Upper lobe of left lung (tissue), 4 donors: Measurements from ENCODE around the gene TCN2.

Experiments
- POLR2A ChIP-seq, 4 donors: fragments of 450-650 bp; IDR thresholded peaks; one replicate each; pipeline ENCODE4 v1.5.1; 2016 to 2017; ENCODE audit warnings: antibody characterized with exemption in 4 of 4, mild to moderate bottlenecking in 2 of 4
- POLR2AphosphoS5 ChIP-seq, 2 donors: sonication (generic); formaldehyde crosslinking; IDR thresholded peaks; one replicate each; pipeline ENCODE4 v1.5.1; 2017; ENCODE audit warnings: antibody characterized with exemption in 2 of 2
- TF ChIP-seq, protein P1 (sequence below), 6 experiments: fragments of 450-650 bp in 4 of 6; fragments of 200-600 bp in 2 of 6; sonication (generic) in 2 of 6; IDR thresholded peaks; one replicate each; pipeline ENCODE4 v1.5.1; 2016 to 2019; ENCODE audit warnings: antibody characterized with exemption in 6 of 6

DNA sequence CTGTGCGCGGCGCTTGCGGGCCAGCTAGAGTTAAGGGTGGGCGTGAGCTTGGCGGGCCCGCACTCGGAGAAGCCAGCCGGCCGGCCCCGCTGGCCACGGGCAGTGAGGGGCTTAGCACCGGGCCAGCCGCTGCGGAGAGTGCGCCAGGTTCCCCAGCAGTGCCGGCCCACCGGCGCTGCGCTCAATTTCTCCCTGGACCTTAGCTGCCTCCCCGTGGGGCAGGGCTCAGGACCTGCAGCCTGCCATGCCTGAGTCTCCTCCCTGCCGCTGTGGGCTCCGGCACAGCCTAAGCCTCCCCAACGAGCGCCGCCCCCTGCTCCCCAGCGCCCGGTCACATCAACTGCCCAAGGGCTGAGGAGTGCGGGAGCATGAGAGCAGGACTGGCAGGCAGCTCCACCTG is 10.1 kb upstream of the TCN2 start:
- TF ChIP-seq, protein P1, sequence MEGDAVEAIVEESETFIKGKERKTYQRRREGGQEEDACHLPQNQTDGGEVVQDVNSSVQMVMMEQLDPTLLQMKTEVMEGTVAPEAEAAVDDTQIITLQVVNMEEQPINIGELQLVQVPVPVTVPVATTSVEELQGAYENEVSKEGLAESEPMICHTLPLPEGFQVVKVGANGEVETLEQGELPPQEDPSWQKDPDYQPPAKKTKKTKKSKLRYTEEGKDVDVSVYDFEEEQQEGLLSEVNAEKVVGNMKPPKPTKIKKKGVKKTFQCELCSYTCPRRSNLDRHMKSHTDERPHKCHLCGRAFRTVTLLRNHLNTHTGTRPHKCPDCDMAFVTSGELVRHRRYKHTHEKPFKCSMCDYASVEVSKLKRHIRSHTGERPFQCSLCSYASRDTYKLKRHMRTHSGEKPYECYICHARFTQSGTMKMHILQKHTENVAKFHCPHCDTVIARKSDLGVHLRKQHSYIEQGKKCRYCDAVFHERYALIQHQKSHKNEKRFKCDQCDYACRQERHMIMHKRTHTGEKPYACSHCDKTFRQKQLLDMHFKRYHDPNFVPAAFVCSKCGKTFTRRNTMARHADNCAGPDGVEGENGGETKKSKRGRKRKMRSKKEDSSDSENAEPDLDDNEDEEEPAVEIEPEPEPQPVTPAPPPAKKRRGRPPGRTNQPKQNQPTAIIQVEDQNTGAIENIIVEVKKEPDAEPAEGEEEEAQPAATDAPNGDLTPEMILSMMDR (IDR thresholded peaks at IDR 0.05): no peak
- no peak for TF ChIP-seq POLR2AphosphoS5 (IDR thresholded peaks at IDR 0.05)
- TF ChIP-seq POLR2A (IDR thresholded peaks at IDR 0.05): no peak
